HFF-Myc (cell line): ENCODE measurements around the gene CDC123.
"Not testable (repeated sequence)": the region's sequence is repeated elsewhere in the genome, so short reads cannot be mapped to it uniquely, and the experiment has no call there.

Experiments
- DNase-seq: peaks from one replicate; pipeline ENCODE4 v3.0.0-alpha.2; 2011; ENCODE audit warnings: low read depth; ENCODE audit errors: extremely low read depth
- H3K4me3 ChIP-seq: replicated peaks from 2 replicates; pipeline ENCODE4 v1.5.1; 2011; ENCODE audit warnings: low read depth, mild to moderate bottlenecking, control low read depth, low read length
- CTCF ChIP-seq: IDR thresholded peaks from 2 replicates; pipeline ENCODE4 v1.5.1; 2012; ENCODE audit warnings: mild to moderate bottlenecking, low read depth, low read length, control low read depth; ENCODE audit errors: missing control alignments

CDC123 gene

GRCh38 chr10:12262278-12262981 lies 66.4 kb downstream of the CDC123 start:
- DNase-seq: no peak
- H3K4me3 ChIP-seq: no peak overlapping the region
- no peak for TF ChIP-seq CTCF

- no peak overlapping the region for H3K4me3 ChIP-seq
- DNase-seq: peak; percentile 36
- TF ChIP-seq CTCF: peak; percentile 76
These were observed 68.4 kb downstream of the CDC123 start for GRCh38 chr10:12264204-12264940.

GRCh38 chr10:12269056-12269455 lies 73.1 kb downstream of the CDC123 start:
- DNase-seq: no peak
- H3K4me3 ChIP-seq: no peak overlapping the region
- no peak for TF ChIP-seq CTCF

GRCh38 chr10:12271210-12271540 lies 75.2 kb downstream of the CDC123 start:
- no peak overlapping the region for H3K4me3 ChIP-seq
- no peak for TF ChIP-seq CTCF
- no peak for DNase-seq

- H3K4me3 ChIP-seq, DNase-seq: not testable (repeated sequence)
These were observed 81.9 kb downstream of the CDC123 start for GRCh38 chr10:12277862-12278261.

- H3K4me3 ChIP-seq: no peak overlapping the region
- no peak for TF ChIP-seq CTCF
- DNase-seq: no peak
These were observed 83.3 kb downstream of the CDC123 start for GRCh38 chr10:12279281-12279680.

GRCh38 chr10:12287772-12288171 lies 91.8 kb downstream of the CDC123 start:
- no peak overlapping the region for H3K4me3 ChIP-seq
- DNase-seq: no peak
- TF ChIP-seq CTCF: no peak

- not testable (repeated sequence) for DNase-seq
These were observed 101.8 kb downstream of the CDC123 start for GRCh38 chr10:12297784-12298183.

More at GRCh38 chr10:12297784-12298183, 101.8 kb downstream of the CDC123 start:
- not testable (repeated sequence) for H3K4me3 ChIP-seq
